B cell (primary cell): ENCODE measurements around the gene GDI2. TPM values are rescaled to one million over a fixed set of nuclear protein-coding genes. Genes with fewer than 3 reads are reported as not detected.

ENCODE experiments used
- ATAC-seq: fragments of 200-7000 bp; cut with Tn5 transposase; one replicate; pipeline ENCODE4 v1.10.0; 2021; ENCODE audit warnings: low read depth, mild to moderate bottlenecking, moderate number of reproducible peaks, moderate library complexity
- CTCF ChIA-PET: fragments of 350-600 bp; sonication (Branson Sonifier 250); formaldehyde crosslinking; loops from one replicate; lab custom pipeline; 2021; ENCODE audit warnings: antibody characterized with exemption, inconsistent platforms; lab: Charles Lee
- POLR2A ChIA-PET: fragments of 350-600 bp; sonication (Branson Sonifier 250); formaldehyde crosslinking; loops from one replicate; lab custom pipeline; 2021; ENCODE audit warnings: antibody characterized with exemption; lab: Charles Lee
- DNase-seq: peaks from one replicate; pipeline ENCODE4 v3.0.0; 2013
- H2AFZ ChIP-seq: 2 replicates; pipeline ENCODE4 v1.6.1; 2012; ENCODE audit warnings: mild to moderate bottlenecking, low read depth, low read length; ENCODE audit not compliant: insufficient read depth, poor library complexity, severe bottlenecking
- H3K27ac ChIP-seq, 2 donors: 1 replicate in 1 of 2; 2 replicates in 1 of 2; pipeline ENCODE4 v1.5.1; 2012 to 2013; ENCODE audit warnings: low read length in 2 of 2, mild to moderate bottlenecking in 2 of 2, moderate library complexity in 1 of 2
- H3K27me3 ChIP-seq, 4 experiments: fragments of 200-600 bp in 1 of 4; sonication (generic) in 1 of 4; replicated peaks in 1 of 4; 1 replicate in 2 of 4; 2 replicates in 2 of 4; pipeline versions ENCODE4 v1.6.1 to v1.7.0; 2013 to 2016; ENCODE audit warnings: low read length in 3 of 4, mild to moderate bottlenecking in 2 of 4, mixed read lengths in 1 of 4, moderate library complexity in 1 of 4; ENCODE audit not compliant: insufficient read depth in 4 of 4, control insufficient read depth in 3 of 4; ENCODE audit errors: control extremely low read depth in 1 of 4
- H3K36me3 ChIP-seq, 2 experiments: replicated peaks in 1 of 2; 1 replicate in 1 of 2; 2 replicates in 1 of 2; pipeline versions ENCODE4 v1.6.1 to v1.7.1; 2013; ENCODE audit warnings: low read length in 1 of 2; ENCODE audit not compliant: insufficient read depth in 2 of 2, control insufficient read depth in 1 of 2; ENCODE audit errors: control extremely low read depth in 1 of 2, extremely low read depth in 1 of 2
- H3K4me1 ChIP-seq, 2 donors: fragments of 200-600 bp in 1 of 2; sonication (generic) in 1 of 2; 1 replicate in 1 of 2; 2 replicates in 1 of 2; pipeline versions ENCODE4 v1.5.1 to v1.6.1; 2013 to 2017; ENCODE audit warnings: low read length in 2 of 2; ENCODE audit not compliant: control insufficient read depth in 2 of 2, insufficient read depth in 2 of 2
- H3K4me2 ChIP-seq: replicated peaks from 2 replicates; pipeline ENCODE3; 2012; ENCODE audit warnings: mild to moderate bottlenecking, low read depth, low read length; ENCODE audit not compliant: poor library complexity, severe bottlenecking
- H3K4me3 ChIP-seq, 5 experiments: fragments of 200-600 bp in 1 of 5; sonication (generic) in 1 of 5; 1 replicate in 3 of 5; 2 replicates in 2 of 5; pipeline versions ENCODE4 v1.5.1 to v1.7.0; 2011 to 2016; ENCODE audit warnings: low read length in 4 of 5, mild to moderate bottlenecking in 4 of 5, low read depth in 2 of 5, control low read depth in 1 of 5, moderate library complexity in 1 of 5; ENCODE audit not compliant: insufficient read depth in 1 of 5; ENCODE audit errors: control extremely low read depth in 1 of 5, extremely low read depth in 1 of 5
- H3K79me2 ChIP-seq: fragments of 200-600 bp; sonication (generic); one replicate; pipeline ENCODE4 v1.6.0; 2016; ENCODE audit warnings: low read length; ENCODE audit not compliant: control insufficient read depth, insufficient read depth
- H3K9ac ChIP-seq: fragments of 200-600 bp; sonication (generic); 2 replicates; pipeline ENCODE4 v1.6.1; 2017; ENCODE audit warnings: mild to moderate bottlenecking, low read length, moderate library complexity
- H3K9me3 ChIP-seq, 3 donors: one replicate each; pipeline versions ENCODE4 v1.6.1 to v1.7.1; 2013; ENCODE audit warnings: low read length in 2 of 3; ENCODE audit not compliant: control insufficient read depth in 2 of 3, insufficient read depth in 1 of 3; ENCODE audit errors: control extremely low read depth in 1 of 3
- H4K20me1 ChIP-seq: 2 replicates; pipeline ENCODE4 v1.6.0; 2012; ENCODE audit warnings: mild to moderate bottlenecking, low read length; ENCODE audit not compliant: insufficient read depth, control insufficient read depth, poor library complexity, severe bottlenecking
- H3K27ac Mint-ChIP-seq: one replicate; pipeline ENCODE4 v1.8.0; 2021; ENCODE audit warnings: mixed read lengths
- H3K27me3 Mint-ChIP-seq: one replicate; pipeline ENCODE4 v1.8.0; 2021; ENCODE audit warnings: mixed read lengths
- H3K4me1 Mint-ChIP-seq: one replicate; pipeline ENCODE4 v1.8.0; 2021; ENCODE audit warnings: mixed read lengths
- H3K4me3 Mint-ChIP-seq: one replicate; pipeline ENCODE4 v1.8.0; 2021; ENCODE audit warnings: mixed read lengths
- H3K9me3 Mint-ChIP-seq: one replicate; pipeline ENCODE4 v1.8.0; 2022; ENCODE audit warnings: mixed read lengths; ENCODE audit not compliant: insufficient read depth
- CTCF ChIP-seq: fragments of 200-600 bp; IDR thresholded peaks from one replicate; pipeline ENCODE4 v1.8.0; 2022; ENCODE audit warnings: antibody characterized with exemption, mild to moderate bottlenecking
- EZH2 ChIP-seq: IDR thresholded peaks from 2 replicates; pipeline ENCODE4 v1.6.1; 2012; ENCODE audit warnings: borderline replicate concordance, low read depth, mild to moderate bottlenecking, moderate library complexity, low read length; ENCODE audit not compliant: insufficient read depth, poor library complexity, severe bottlenecking
- WGBS: methylation state at CpG from one replicate; pipeline ENCODE4 v1.1.5; 2013; ENCODE audit warnings: missing lambda C conversion rate; ENCODE audit not compliant: insufficient coverage; 5-methylcytosine and 5-hydroxymethylcytosine counted together
- intact Hi-C: fragments of 100-400 bp; cut with micrococcal nuclease; formaldehyde crosslinking; loops from one replicate; pipeline ENCODE4 v1.10.0; 2022
- polyA plus RNA-seq: library from polyadenylated mRNA; depleted of rRNA; stranded (reverse); fragments of >200 nt; gene quantifications from 2 replicates; pipeline ENCODE4 v1.2.3, GENCODE V29; 2012
- total RNA-seq, 2 donors: library from RNA; stranded (reverse); fragments of 120-200 nt in 1 of 2; gene quantifications; 1 replicate in 1 of 2; 2 replicates in 1 of 2; pipeline versions ENCODE4 v1.2.3 to v1.2.4, GENCODE V29; 2013 to 2022

GDI2 gene
- total and polyA plus RNA-seq, 2 donors (not counting 1 experiment from before 2014, with no cell fraction given), result 91.1 to 187 TPM

GRCh38 chr10:5817322-5818047 is 4.3 kb upstream of the GDI2 start:
- Histone ChIP-seq H3K4me1 (peaks cover 65 to 77% of the 10 kb centered on the region in 2 donors), H3K9ac (no peak overlapping the region), H3K9me3 (no peaks in the 10 kb centered on the region), H4K20me1 (no peaks in the 10 kb centered on the region), H3K4me3 (peak overlapping the region in 1 of 5 experiments; percentile 26), H3K27me3 (no peaks in the 10 kb centered on the region), H3K4me2 (peak overlapping the region; percentile 82), H2AFZ (peak overlapping the region; percentile 20), H3K36me3 (peaks cover 0 to 2% of the 10 kb centered on the region in 2 experiments), H3K79me2 (peaks cover 31% of the 10 kb centered on the region), H3K27ac (peak overlapping the region; percentile 89 to 94)
- ChIA-PET CTCF (interaction anchor here (0.9 to 2.8 kb wide), 8 partner anchors 10 to 56 kb away, joined by 3 to 19 read pairs (median 9); no protein-coding TSS in a partner anchor), POLR2A (interaction anchor here (0.5 to 3.5 kb wide), 7 partner anchors 13 to 73 kb away, joined by 3 to 23 read pairs (median 4); partner anchors contain the start of gene FBH1)
- no peak for TF ChIP-seq EZH2
- TF ChIP-seq CTCF, result no peak
- peaks cover 65% of the 10 kb centered on the region for H3K4me1 Mint-ChIP-seq
- WGBS, result 30% methylated on average over 3 of the region's 4 CpGs
- DNase-seq, result peak; percentile 71
- H3K4me3 Mint-ChIP-seq, result peak overlapping the region; percentile 75
- intact Hi-C loops, result loop anchor here (10.0 kb wide), 1 partner anchor 237 kb away; no protein-coding TSS in a partner anchor
- peak overlapping the region; percentile 95 for H3K27ac Mint-ChIP-seq
- no peaks in the 10 kb centered on the region for H3K9me3 Mint-ChIP-seq
- peak; percentile 3 for ATAC-seq
- no peaks in the 10 kb centered on the region for H3K27me3 Mint-ChIP-seq

- Histone ChIP-seq H3K9ac (peak overlapping the region; percentile 15), H3K9me3 (no peaks in the 10 kb centered on the region), H3K4me2 (peak overlapping the region; percentile 82), H3K27me3 (no peaks in the 10 kb centered on the region), H4K20me1 (peaks cover 2% of the 10 kb centered on the region), H3K79me2 (peaks cover 44% of the 10 kb centered on the region), H3K36me3 (peaks cover 0 to 2% of the 10 kb centered on the region in 2 experiments), H3K27ac (peak overlapping the region; percentile 89 to 94), H3K4me3 (peak overlapping the region in 2 of 5 experiments; percentile 31 to 42), H2AFZ (no peak overlapping the region), H3K4me1 (peaks cover 72 to 75% of the 10 kb centered on the region in 2 donors)
- POLR2A ChIA-PET, result interaction anchor here (0.6 to 5.6 kb wide), 4 partner anchors 24 to 58 kb away, joined by 3 to 39 read pairs (median 14); no protein-coding TSS in a partner anchor
- Mint-ChIP-seq H3K27me3 (no peaks in the 10 kb centered on the region), H3K9me3 (no peaks in the 10 kb centered on the region), H3K4me1 (peaks cover 72% of the 10 kb centered on the region), H3K4me3 (peak overlapping the region; percentile 70), H3K27ac (peak overlapping the region; percentile 95)
- CTCF ChIA-PET, result interaction anchor here (0.8 to 4.2 kb wide), 3 partner anchors 11 to 27 kb away, joined by 3 to 25 read pairs (median 3); no protein-coding TSS in a partner anchor
- intact Hi-C loops, result loop anchor here (10.0 kb wide), 1 partner anchor 239 kb away; no protein-coding TSS in a partner anchor
- DNase-seq, result peak; percentile 78
- TF ChIP-seq EZH2, result no peak
- no peak for TF ChIP-seq CTCF
- ATAC-seq, result peak; percentile 26
These were observed 2.9 kb upstream of the GDI2 start for GRCh38 chr10:5816170-5816569.
